Suprapubic skin (tissue), 3 donors: Measurements from ENCODE around the gene PISD.

Experiments
- CTCF ChIP-seq, 2 donors: fragments of 200-600 bp in 1 of 2; fragments of 450-650 bp in 1 of 2; sonication (generic) in 1 of 2; IDR thresholded peaks; one replicate each; pipeline ENCODE4 v1.5.1; 2016 to 2019; ENCODE audit warnings: antibody characterized with exemption in 2 of 2, mild to moderate bottlenecking in 1 of 2, moderate library complexity in 1 of 2
- EP300 ChIP-seq: sonication (generic); formaldehyde crosslinking; IDR thresholded peaks from one replicate; pipeline ENCODE4 v1.6.1; 2017; ENCODE audit warnings: antibody characterized with exemption
- POLR2A ChIP-seq, 2 donors: fragments of 450-650 bp; IDR thresholded peaks; one replicate each; pipeline ENCODE4 v1.6.1; 2017; ENCODE audit warnings: antibody characterized with exemption in 2 of 2, mild to moderate bottlenecking in 2 of 2, moderate library complexity in 2 of 2

GRCh38 chr22:31603081-31603525 is 58.9 kb downstream of the PISD start:
- TF ChIP-seq POLR2A (IDR thresholded peaks at IDR 0.05) (no peak), CTCF (IDR thresholded peaks at IDR 0.05) (no peak), EP300 (no peak)
